ENCODE data around the gene PPM1L. TPM values are rescaled to one million over a fixed set of nuclear protein-coding genes. Genes with fewer than 3 reads are reported as not detected.
"Not testable (repeated sequence)": the region's sequence is repeated elsewhere in the genome, so short reads cannot be mapped to it uniquely, and the experiment has no call there.

The PPM1L gene
- polyA plus RNA-seq, 1 donor: 12.6 TPM

DNA sequence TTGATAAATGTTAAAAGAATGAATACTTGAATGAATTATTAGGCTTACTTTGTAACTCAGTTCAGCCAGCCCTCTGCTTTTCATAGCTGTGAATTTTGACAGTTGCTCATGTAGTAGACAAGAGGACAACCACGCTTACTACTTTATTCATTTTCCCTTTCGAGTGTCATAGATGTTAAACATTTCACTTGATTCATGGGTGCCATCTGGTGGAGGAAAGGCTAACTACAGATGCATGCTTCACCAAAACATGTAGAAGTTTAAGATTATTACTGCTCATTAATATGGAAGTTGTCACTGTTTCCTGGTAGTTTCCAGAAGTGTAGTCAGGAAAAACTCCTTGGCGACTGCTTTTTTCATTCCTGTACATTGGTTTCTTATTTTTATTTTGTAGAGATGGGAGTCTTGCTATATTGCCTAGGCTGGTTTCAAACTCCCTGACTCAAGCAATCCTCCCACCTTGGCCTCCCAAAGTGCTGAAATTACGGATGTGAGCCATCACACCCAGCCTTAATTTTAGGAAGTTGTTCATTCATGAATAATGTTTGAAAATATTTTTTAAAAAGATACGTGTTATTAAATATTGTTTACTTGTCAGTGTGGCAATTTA, 186.0 kb downstream of the PPM1L start:
- DNase-seq: peak; percentile 77

- no peak for DNase-seq
Observed at GRCh38 chr3:160943996-160944395, 188.0 kb downstream of the PPM1L start.

GRCh38 chr3:160945336-160945735, 189.3 kb downstream of the PPM1L start:
- no peak for DNase-seq

DNA sequence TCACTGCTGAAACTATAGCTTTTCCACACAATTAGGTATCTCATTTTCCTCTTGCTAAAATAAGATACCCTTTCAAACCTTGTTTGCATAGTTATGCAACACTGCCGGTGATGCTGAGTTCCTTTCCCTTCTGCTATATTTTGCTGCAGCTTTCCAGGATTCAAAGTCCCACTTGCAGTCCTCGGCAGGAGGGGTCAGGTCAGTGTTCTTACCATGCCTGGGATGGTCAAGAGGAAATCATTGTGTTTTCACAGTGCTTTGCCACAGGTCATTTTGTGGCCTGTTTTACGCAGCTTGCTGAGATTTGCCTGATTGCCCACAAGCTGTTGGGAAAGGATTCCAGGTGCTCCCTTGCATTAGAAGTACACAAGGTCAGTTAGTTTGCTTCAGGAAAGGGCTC, 192.2 kb downstream of the PPM1L start:
- no peak for DNase-seq

GRCh38 chr3:160949460-160949859, 193.4 kb downstream of the PPM1L start:
- no peak for DNase-seq

- no peak for DNase-seq
Observed at GRCh38 chr3:160950542-160950941, 194.5 kb downstream of the PPM1L start.

GRCh38 chr3:160950954-160951353, 194.9 kb downstream of the PPM1L start:
- no peak for DNase-seq

DNA sequence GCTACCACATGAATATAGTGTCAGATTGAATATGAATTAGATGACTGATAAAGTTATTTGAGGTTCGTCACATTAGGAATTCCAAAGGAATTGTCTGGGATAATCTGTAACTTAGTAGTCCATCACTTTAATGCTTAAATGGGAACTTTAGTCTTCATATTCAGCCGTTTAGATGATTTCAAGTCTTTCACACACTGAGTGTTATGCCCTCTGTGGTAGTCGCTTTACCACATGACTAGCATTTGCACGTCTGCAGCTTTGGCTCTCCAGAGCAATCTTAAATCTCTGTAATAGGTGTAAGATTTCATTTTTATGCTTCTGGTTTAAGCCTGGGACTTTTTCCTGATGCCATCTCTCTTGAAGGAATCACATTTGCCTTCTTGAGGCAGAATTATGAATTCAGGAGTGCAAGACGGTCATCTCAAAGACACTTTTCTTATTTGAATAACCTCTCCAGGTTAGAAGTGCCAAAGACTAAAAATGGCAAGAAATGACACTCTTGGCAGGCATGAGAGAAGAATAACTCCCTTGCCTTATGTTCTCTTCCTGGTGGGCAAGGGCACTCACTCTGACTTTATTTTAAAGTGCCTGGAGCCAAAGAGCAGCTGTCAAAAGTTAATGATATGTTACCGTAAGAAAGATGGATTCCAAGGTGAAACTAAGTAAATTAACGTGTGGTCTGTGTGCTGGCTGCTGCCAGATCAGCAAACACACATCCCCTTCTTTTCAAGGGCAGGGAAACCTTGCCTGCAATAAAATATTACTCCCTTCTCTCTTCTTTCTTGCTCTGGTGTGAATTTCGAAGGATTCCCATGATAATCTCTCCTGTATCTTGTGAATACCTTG, 195.8 kb downstream of the PPM1L start:
- no peak for DNase-seq

DNA sequence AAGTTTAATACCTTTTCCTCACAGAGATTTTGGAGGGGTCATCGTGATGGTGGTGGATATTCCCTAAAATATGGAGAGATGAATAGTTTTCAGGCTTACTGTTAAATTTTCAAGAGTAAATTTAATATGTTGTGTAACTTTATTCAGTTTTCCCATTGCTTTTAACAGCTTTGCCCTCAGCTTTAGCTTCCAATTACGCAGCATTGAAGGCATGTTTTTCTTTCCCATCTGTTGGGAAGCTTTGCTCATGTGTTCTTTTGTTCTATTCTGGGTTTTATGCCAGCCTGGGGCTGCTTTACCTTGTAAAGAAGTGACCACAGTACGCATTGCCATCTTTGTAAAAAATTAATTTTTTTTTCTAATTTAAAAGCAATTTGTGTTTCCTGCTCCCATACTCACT, 197.7 kb downstream of the PPM1L start:
- DNase-seq: no peak

DNA sequence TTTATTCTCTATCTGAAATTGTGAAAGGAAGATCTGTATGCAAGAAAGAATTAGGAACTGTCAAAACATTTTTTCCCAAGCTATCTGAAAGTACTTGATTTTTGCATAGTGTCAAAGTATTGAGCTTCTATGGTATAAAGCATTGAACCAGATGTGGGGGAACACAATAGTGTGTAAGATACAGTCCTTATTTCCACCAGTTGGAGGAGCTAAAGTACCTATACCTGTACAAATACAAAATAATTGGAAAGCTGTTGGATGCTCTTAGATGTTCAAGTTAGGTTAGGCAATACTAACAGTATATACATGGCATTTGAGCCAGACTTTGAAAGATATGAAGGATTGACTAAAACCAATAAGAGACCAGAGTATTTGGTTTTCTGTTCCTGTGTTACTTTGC, 200.8 kb downstream of the PPM1L start:
- DNase-seq: no peak

DNA sequence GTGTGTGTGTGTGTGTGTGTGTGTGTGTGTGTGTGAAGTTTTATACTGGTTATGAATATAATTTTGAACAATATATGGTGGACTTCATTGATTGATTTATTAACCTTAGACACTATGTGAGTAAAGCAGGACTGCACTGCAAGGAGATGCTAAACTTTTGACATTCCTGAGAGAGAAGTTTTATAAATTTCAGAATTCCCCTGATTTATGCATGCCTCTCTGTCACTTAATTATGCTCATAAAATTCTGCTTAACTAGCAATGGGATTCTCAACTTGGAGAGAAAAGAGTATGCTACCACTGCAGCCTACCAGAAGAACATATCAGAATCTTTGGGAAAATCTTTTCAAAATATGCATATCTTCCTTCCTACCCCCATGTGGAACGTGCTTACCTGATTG, 204.5 kb downstream of the PPM1L start:
- DNase-seq: no peak

DNA sequence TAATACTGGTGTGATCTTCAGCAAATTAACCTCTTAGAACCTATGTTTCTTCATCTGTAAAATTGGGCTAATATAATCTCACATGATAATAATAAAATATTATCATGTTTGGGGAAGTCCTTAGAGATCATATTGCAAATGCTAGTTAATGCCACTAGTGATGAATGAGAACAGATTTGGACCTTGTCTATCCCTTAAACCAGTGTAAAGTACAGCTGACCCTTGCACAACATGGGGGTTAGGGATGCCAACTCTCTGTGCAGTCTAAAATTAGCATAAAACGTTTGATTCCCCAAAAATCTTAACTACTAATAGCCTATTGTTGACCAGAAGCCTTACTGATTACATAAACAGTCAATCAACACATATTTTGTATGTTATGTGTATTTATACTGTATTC, 207.9 kb downstream of the PPM1L start:
- DNase-seq: no peak

DNA sequence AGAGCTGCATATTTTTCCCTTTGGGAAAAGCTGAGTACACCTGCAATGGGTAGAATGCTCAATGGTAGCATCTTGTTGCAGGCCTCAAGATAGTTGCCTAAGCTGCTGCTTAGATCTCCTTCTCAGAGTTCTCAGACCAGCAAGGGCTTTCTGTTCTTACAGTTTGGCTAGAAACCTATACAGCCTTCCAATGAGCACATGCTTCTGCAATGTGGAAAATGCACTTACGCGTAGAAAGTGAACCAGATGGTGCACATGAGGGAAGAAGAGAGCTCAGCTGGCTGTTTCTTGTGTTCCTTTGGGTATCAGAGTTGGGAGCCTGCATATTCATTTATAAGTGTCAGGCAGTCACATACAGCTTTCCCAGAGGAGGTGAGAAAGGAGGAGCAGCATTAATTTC, 212.7 kb downstream of the PPM1L start:
- DNase-seq: peak; percentile 26

- DNase-seq: no peak
Observed at GRCh38 chr3:160973067-160973809, 217.2 kb downstream of the PPM1L start.

DNA sequence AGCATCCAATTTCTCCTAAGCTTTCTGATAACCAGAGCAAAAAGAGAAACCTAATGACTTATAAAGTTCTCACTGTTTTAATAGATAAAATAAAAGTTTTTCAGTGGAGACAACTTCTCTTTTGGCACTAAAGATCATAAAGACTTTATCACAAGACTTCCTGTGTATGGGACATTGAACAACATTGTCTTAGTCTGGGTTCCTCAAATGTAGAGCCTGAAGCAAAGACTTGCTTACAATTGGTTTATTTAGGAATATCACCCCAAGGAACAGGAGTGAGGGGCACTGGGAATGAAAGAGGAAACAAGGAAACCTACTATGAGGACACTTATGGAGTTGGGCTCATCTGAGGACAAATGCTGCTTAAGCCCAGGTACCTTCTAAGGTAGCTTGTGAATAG, 221.7 kb downstream of the PPM1L start:
- DNase-seq: no peak

GRCh38 chr3:160980740-160981139, 224.7 kb downstream of the PPM1L start:
- DNase-seq: no peak

GRCh38 chr3:160981217-160981938, 225.3 kb downstream of the PPM1L start:
- DNase-seq: no peak

DNA sequence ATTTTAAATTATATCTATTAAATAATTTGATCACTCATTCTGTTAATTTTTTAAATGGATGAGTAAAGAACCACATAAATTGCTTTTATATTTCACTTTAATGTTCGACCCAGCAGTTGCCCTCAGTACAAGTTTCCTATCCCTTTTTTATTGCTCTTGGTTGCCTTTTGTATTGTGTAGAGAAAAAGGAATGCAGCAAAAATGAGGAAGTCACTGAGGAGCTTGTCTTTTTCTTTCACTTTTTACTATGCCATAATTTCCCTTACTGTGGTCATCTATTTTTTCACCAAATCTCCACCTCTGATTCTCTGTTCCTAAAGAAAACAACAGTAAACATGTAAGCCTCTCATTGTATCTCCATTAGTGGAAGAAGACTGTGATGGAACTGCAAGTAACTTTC, 226.5 kb downstream of the PPM1L start:
- DNase-seq: no peak

- not testable (repeated sequence) for DNase-seq
Observed at GRCh38 chr3:160983900-160984299, 227.9 kb downstream of the PPM1L start.

GRCh38 chr3:160986069-160986468, 230.0 kb downstream of the PPM1L start:
- no peak for DNase-seq

DNA sequence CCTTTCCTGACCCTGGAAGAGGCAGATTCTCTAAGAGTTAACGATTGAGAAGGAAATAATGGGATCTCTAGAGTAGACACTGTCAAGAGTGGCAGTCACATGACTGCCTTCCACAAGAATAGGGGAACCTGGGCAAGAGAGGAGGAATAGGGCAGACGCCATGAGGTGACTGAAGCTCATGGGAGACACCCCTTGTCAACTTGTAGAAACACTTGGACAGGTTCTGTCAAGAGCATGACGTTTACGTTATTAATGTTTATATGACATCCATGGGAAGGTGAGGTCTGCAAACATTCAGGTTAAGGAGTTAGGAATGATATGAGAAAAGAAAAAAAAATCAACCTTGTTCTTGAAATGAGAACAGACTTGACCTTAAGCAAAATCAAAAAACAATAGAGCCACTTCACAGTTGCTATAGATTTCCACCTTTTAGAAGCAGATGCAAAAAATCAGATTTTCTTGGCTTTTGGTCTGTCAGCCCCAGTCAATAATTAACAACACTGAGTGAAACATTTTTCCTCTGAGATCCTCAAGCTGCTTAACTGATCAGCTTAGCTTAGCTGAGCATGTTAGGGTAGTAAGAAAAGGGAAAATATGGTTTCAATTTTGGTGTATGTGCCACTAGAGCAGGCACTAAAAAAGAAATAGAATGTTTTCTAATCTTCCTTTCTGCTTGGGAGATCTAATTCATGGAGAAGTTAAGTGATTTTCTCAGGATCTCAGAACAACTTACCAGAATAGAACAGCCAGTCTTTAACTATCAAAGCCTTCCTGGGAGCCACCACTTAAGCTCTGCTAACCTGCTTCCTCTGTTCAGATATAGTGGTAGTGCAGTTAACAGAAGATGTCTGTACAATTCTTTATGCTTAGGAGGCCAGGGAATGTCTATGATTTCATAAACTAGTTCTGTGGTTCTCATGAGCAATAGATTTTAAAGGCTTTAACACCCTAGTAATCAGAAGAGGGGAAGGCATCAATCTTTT, 232.2 kb downstream of the PPM1L start:
- DNase-seq: no peak

GRCh38 chr3:160990446-160990845, 234.4 kb downstream of the PPM1L start:
- no peak for DNase-seq

All from hindlimb muscle (tissue), 1 donor.